ENCODE results near the gene YIPF4.

YIPF4 gene

GRCh38 chr2:32258242-32258641 lies 19.5 kb upstream of the YIPF4 start:
- H3K27me3 ChIP-seq, result no peaks in the 10 kb centered on the region; the same call in 1 of the 2 replicates
- H3K36me3 ChIP-seq, result no peaks in the 10 kb centered on the region
- no peak overlapping the region for H3K4me3 ChIP-seq (ENCODE audit: low read depth, low read length)
- no peaks in the 10 kb centered on the region for H3K9me3 ChIP-seq
- no peak for DNase-seq
- TF ChIP-seq CTCF (IDR thresholded peaks at IDR 0.05; ENCODE audit: low read depth, low read length), result no peak
- H3K4me1 ChIP-seq, result no peaks in the 10 kb centered on the region

GRCh38 chr2:32260376-32260775 lies 17.3 kb upstream of the YIPF4 start:
- Histone ChIP-seq H3K36me3 (no peaks in the 10 kb centered on the region), H3K4me3 (ENCODE audit: low read depth, low read length) (no peak overlapping the region), H3K27me3 (no peaks in the 10 kb centered on the region; the same call in 1 of the 2 replicates), H3K9me3 (no peaks in the 10 kb centered on the region), H3K4me1 (no peaks in the 10 kb centered on the region)
- TF ChIP-seq CTCF (IDR thresholded peaks at IDR 0.05; ENCODE audit: low read depth, low read length), result no peak
- DNase-seq, result no peak

- TF ChIP-seq CTCF (IDR thresholded peaks at IDR 0.05; ENCODE audit: low read depth, low read length), result no peak
- no peaks in the 10 kb centered on the region for H3K36me3 ChIP-seq
- H3K27me3 ChIP-seq, result no peaks in the 10 kb centered on the region; the same call in 1 of the 2 replicates
- no peaks in the 10 kb centered on the region for H3K9me3 ChIP-seq
- DNase-seq, result no peak
- H3K4me1 ChIP-seq, result no peaks in the 10 kb centered on the region
- H3K4me3 ChIP-seq (ENCODE audit: low read depth, low read length), result no peak overlapping the region
These were observed 15.6 kb upstream of the YIPF4 start for GRCh38 chr2:32262105-32262504.

GRCh38 chr2:32264422-32265105 lies 13.1 kb upstream of the YIPF4 start, which contains the start of gene NLRC4:
Gene NLRC4 (minus strand): TSS chr2:32264886. CDS start chr2:32256775, 8,111 bp downstream.
- no peak for DNase-seq

GRCh38 chr2:32271063-32271462 lies 6.6 kb upstream of the YIPF4 start:
- H3K4me1 ChIP-seq, result no peaks in the 10 kb centered on the region
- H3K9me3 ChIP-seq, result no peaks in the 10 kb centered on the region
- H3K4me3 ChIP-seq (ENCODE audit: low read depth, low read length), result no peak overlapping the region
- TF ChIP-seq CTCF (IDR thresholded peaks at IDR 0.05; ENCODE audit: low read depth, low read length), result no peak
- DNase-seq, result no peak
- no peaks in the 10 kb centered on the region for H3K36me3 ChIP-seq
- peaks cover 4% of the 10 kb centered on the region for H3K27me3 ChIP-seq

More at GRCh38 chr2:32264422-32265105, 13.1 kb upstream of the YIPF4 start, which contains the start of gene NLRC4:
- Histone ChIP-seq H3K27me3 (peaks cover 4% of the 10 kb centered on the region; the same call in 1 of the 2 replicates), H3K9me3 (no peaks in the 10 kb centered on the region), H3K4me3 (ENCODE audit: low read depth, low read length) (no peak within 1 kb of the TSS), H3K4me1 (no peaks in the 10 kb centered on the region), H3K36me3 (no peaks in the 10 kb centered on the region)
- no peak for TF ChIP-seq CTCF (IDR thresholded peaks at IDR 0.05; ENCODE audit: low read depth, low read length)

- H3K4me1 ChIP-seq, result no peaks in the 10 kb centered on the region
- no peak for TF ChIP-seq CTCF (IDR thresholded peaks at IDR 0.05; ENCODE audit: low read depth, low read length)
- DNase-seq, result no peak
- H3K4me3 ChIP-seq (ENCODE audit: low read depth, low read length), result no peak overlapping the region
- H3K27me3 ChIP-seq, result peaks cover 4% of the 10 kb centered on the region
- no peaks in the 10 kb centered on the region for H3K36me3 ChIP-seq
- no peaks in the 10 kb centered on the region for H3K9me3 ChIP-seq
These were observed 5.4 kb upstream of the YIPF4 start for GRCh38 chr2:32272279-32272678.

Measured in BE2C (cell line).